ENCODE data around the gene ZSWIM3. TPM values are rescaled to one million over a fixed set of nuclear protein-coding genes. Genes with fewer than 3 reads are reported as not detected.

Gene ZSWIM3
- total and polyA plus RNA-seq, 2 of the 8 experiments (the other 6 are each of a cell fraction or from before 2014, with no cell fraction given) = 5.5 to 6.9 TPM

- no peak for TF ChIP-seq CTCF (IDR thresholded peaks at IDR 0.05; ENCODE audit: control extremely low read depth in 1 of 3, insufficient read depth in 1 of 3, low read depth in 1 of 3, low read length in 3 of 3)
Observed at GRCh38 chr20:45874576-45874975, 17.2 kb downstream of the ZSWIM3 start (continued).
